ENCODE data around the gene OASL.

Gene OASL

DNA sequence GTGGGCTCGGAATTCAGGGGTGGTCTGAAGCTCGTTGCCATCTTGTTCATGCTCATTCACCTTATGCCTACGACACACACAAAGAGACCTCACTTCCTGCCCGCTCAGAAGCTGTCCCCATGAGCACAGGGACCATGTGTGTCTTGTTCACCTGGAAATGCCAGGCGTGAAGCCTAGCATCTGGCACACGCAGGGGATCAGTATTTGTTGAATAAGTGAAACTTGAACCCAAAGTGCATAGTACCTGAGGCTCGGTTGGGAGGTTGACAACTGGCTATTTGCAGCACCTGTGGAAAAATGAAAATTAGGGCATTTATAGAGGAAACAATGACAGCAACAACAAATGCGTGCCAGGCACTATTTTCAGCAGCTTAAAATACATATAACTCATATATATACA, 28.2 kb downstream of the OASL start:
- no peak for DNase-seq (ENCODE audit: low read depth)
- no peak overlapping the region for H3K4me3 ChIP-seq (ENCODE audit: low read depth, low read length)
- TF ChIP-seq, protein P1, sequence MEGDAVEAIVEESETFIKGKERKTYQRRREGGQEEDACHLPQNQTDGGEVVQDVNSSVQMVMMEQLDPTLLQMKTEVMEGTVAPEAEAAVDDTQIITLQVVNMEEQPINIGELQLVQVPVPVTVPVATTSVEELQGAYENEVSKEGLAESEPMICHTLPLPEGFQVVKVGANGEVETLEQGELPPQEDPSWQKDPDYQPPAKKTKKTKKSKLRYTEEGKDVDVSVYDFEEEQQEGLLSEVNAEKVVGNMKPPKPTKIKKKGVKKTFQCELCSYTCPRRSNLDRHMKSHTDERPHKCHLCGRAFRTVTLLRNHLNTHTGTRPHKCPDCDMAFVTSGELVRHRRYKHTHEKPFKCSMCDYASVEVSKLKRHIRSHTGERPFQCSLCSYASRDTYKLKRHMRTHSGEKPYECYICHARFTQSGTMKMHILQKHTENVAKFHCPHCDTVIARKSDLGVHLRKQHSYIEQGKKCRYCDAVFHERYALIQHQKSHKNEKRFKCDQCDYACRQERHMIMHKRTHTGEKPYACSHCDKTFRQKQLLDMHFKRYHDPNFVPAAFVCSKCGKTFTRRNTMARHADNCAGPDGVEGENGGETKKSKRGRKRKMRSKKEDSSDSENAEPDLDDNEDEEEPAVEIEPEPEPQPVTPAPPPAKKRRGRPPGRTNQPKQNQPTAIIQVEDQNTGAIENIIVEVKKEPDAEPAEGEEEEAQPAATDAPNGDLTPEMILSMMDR (conservative IDR thresholded peaks at IDR 0.05; ENCODE audit: low read depth, low read length) = no peak

DNA sequence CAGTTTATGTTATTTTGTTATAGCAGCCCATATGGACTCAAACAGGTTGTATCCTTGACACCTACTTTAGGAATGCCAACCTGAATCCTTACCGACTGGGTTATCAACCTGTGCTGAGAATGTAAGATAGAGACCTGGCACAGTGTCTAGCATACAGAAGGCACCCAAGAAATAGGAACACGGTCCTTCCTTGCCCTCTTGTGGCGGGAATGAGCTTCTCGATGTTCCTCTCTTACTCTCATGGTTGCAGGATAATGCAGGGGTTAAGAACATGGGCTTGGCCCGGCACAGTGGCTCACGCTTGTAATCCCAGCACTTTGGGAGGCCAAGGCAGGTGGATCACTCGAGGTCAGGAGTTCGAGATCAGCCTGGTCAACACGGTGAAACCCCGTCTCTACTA, 29.3 kb downstream of the OASL start:
- DNase-seq (ENCODE audit: low read depth) = peak; percentile 75

DNA sequence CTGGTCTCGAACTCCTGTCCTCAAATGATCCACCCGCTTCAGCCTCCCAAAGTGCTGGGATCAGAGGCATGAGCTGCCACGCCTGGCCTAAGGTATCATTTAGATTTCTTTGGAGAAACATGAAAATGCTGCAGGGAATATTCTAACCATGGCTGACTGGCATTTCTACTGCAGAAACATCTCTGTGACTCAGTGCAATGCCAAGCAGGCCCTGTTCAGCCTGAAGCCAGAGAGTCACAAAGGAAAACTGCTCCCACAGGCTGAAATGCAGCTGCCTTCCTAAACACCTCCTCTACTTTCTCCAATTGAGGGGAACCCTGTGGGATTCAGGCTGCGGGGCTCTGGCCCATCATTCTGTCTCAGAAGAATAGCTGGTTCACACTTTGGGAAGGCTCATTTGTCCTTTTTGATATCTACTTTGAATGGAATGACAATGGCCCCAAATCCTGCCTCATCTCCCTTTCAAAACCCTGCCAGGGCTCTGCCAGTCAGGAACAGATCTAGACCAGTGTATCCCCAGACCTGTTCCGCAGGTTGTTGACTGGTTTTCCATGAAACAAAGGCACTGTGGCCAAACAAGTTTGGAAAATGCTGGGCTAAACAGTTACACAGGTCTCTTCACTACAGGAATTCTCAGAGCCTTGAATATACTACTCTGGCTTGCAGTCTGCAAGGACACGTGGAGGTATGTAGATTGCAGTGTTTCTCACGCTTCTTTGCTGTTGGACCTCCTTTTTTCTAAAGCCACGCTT, 30.5 kb downstream of the OASL start:
- no peak overlapping the region for H3K4me3 ChIP-seq (ENCODE audit: low read depth, low read length)
- DNase-seq (ENCODE audit: low read depth) = no peak
- TF ChIP-seq, protein P1 (conservative IDR thresholded peaks at IDR 0.05; ENCODE audit: low read depth, low read length) = no peak

More for the DNA sequence above, 29.3 kb downstream of the OASL start:
- TF ChIP-seq, protein P1 (conservative IDR thresholded peaks at IDR 0.05; ENCODE audit: low read depth, low read length) = peak; percentile 75
- H3K4me3 ChIP-seq (ENCODE audit: low read depth, low read length) = no peak overlapping the region

DNA sequence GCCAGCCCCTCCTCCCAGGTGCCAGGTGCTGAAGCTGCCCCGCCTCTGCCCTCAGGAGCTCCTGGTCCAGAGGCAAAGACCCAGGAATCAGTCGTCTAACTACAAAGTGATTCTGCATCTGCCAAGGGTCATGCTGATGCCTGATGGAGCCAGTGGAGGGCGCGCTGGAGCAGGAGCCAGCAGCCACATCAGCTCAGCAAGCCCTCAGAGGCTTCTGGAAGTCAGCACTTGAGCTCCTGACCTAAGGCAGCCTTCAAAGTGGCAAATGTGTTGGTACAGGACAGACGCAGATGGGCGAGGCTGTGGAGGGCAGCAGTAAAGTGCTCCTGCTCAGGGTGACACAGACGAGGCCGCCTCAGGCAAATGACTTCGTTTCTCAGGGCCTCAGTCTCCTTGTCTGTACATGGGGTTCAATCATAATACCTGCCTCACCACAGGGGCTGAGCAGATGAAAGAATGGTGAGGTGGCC, 33.7 kb downstream of the OASL start:
- no peak overlapping the region for H3K4me3 ChIP-seq (ENCODE audit: low read depth, low read length)
- TF ChIP-seq, protein P1 (conservative IDR thresholded peaks at IDR 0.05; ENCODE audit: low read depth, low read length) = peak; percentile 86

DNA sequence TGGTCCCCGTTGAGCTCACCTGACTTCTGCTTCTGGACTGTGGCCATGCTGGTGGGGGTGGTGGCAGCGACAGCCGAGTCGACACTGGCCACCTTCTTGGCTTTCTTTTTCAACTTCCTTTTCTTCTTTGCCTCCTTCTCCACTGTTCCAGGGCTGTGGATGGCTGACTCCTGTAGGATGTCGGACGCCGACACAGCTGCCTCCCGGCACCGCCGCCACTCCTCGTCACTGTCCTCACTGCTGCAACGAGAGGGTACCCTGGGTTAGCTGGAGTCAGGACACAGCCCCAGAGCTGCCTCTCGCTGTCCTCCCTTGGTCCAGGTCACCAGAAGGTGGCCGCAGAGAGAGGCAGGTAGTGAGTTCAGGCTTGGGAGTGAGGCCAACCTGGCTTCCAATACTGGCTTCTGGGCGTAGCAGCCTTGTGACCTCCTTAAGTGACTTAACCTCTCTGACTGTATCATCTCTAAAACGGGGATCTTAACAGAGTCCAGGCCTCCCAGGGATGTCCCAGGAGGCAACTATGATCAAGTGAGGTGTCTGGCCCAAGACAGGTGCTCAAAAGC, 34.7 kb downstream of the OASL start:
- no peak for DNase-seq (ENCODE audit: low read depth)
- no peak overlapping the region for H3K4me3 ChIP-seq (ENCODE audit: low read depth, low read length)
- TF ChIP-seq, protein P1 (conservative IDR thresholded peaks at IDR 0.05; ENCODE audit: low read depth, low read length) = no peak

More for the DNA sequence above, 33.7 kb downstream of the OASL start:
- DNase-seq (ENCODE audit: low read depth) = peak; percentile 63

DNA sequence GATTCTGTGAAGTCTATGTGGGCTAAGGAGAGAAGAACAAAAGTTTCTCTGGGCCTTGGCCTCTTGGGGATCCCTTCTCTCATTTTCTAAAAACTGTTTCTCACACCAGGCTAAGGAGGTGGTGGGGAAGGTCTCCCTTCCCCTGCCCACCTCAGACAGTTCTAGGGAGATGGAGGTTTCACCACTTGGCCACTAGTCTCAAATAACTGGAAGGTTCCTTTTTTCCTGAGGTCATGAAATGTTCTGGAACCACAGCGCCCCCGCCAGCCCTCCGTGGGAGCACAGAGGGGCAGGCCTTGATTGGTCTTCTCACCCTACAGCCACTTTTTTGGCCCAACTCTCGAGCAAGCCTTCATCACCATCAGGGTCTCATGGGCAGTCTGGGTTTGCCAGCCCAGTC, 35.4 kb downstream of the OASL start:
- no peak for DNase-seq (ENCODE audit: low read depth)
- H3K4me3 ChIP-seq (ENCODE audit: low read depth, low read length) = no peak overlapping the region
- TF ChIP-seq, protein P1 (conservative IDR thresholded peaks at IDR 0.05; ENCODE audit: low read depth, low read length) = no peak
